GM04503 (cell line): ENCODE data around the gene ARAP1.

Experiments used
- DNase-seq: peaks from one replicate; pipeline ENCODE4 v3.0.0-alpha.2; 2012; ENCODE audit warnings: low read depth

Gene ARAP1

GRCh38 chr11:72657411-72658100 is 94.7 kb downstream of the ARAP1 start:
- DNase-seq, result no peak

- no peak for DNase-seq
Observed at GRCh38 chr11:72655896-72656464, 96.2 kb downstream of the ARAP1 start.

DNA sequence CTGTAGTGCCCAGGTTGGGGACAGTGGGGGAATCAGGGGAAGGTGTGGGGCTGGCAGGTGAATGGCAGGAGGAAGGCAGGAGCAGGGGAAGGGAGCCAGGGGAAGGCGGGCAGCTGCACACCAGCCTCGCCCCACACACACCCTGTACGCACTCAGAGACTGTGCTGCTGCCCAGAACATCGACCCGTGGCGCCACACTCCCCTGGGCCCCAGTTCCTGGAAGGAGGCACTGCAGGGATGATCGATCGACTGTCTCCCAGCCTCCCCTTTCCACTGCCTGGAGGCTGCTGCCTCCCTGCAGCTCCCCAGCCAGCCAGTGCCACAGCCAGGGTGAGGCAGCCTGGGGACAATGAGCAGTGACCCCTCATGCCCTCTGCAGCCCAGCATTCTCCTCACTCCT is 97.2 kb downstream of the ARAP1 start:
- no peak for DNase-seq

- no peak for DNase-seq
Observed at GRCh38 chr11:72653649-72654048, 98.6 kb downstream of the ARAP1 start.

GRCh38 chr11:72652873-72653630 is 99.2 kb downstream of the ARAP1 start:
- no peak for DNase-seq

DNA sequence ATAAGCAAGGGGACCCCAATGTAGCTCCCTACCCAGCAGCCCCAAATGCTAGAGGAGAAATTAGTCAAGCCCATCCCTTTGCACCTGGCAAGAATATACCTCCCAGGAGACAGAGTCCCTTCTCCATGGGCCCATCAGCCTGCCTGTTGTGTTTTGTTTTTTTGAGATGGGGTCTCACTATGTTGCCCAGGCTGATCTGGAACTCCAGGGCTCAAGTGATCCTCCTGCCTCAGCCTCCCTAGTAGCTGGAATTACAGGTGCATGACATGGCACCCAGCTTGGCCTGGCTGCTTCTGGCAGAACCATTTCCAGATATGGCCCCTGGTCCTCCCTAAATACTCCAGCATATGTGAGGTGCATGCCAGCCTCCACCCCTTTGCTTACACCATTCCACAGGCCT is 100.1 kb downstream of the ARAP1 start:
- no peak for DNase-seq

GRCh38 chr11:72649215-72649976 is 102.8 kb downstream of the ARAP1 start:
- DNase-seq, result no peak

DNA sequence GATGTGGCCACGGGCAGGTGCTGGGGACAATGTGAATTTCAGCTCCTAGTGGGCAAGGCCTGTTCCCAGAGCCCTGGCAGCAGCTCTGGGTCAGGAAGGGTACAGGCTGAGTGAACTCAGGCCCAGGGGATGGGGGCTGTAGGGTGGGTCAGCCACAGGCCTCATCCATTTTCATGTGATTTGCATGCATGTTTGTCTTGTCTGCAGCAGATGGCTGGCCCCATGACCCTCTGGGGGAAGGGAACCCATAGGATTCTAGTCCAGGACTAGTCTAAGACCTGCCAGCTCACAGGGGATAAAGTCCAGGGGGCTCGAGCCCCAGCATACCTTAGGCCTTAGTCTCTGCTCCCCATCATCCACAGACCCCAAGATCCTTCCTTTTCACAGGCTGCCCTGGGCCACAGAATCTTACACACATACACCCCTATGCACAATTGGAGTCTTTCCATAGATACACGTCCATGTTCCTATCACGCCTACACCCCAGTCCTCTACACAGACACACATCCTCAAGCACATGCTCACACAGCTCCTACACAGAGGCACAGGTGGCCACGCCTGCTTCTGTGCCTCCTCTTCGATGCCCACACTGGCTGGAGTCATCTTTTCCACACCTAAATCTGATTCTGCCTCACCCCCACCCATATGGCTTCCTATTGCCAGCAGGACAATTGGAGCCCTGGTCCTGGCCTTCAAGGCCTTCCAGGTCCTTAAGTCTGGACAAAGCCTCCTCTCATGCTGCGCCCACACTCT is 103.6 kb downstream of the ARAP1 start:
- no peak for DNase-seq

- DNase-seq, result no peak
Observed at GRCh38 chr11:72647882-72648281, 104.3 kb downstream of the ARAP1 start.

GRCh38 chr11:72646472-72646871 is 105.7 kb downstream of the ARAP1 start:
- DNase-seq, result no peak

DNA sequence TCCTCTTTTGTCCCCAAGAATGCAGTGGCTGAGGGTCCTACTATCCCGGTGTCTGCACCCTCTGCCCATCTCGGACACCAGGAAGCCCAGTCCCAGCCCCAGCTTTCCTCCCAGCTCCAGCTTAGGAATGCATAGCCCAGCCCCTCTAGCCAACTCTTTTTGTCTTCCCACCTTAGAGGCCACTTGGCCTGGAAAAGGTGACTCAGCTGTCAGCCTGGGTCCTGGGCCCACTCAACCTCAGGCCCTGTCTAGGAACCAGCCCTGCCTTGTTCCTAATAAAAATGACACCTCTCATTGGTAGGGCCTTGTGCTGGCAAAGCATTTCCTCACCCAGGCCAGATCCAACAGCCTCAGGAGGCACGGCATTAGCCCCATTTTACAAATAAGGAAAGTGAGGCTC is 106.2 kb downstream of the ARAP1 start:
- DNase-seq, result no peak

- DNase-seq, result no peak
Observed at GRCh38 chr11:72643547-72643946, 108.7 kb downstream of the ARAP1 start.

GRCh38 chr11:72642884-72643522 is 109.2 kb downstream of the ARAP1 start:
- DNase-seq, result no peak

GRCh38 chr11:72642043-72642883 is 109.9 kb downstream of the ARAP1 start:
- no peak for DNase-seq

DNA sequence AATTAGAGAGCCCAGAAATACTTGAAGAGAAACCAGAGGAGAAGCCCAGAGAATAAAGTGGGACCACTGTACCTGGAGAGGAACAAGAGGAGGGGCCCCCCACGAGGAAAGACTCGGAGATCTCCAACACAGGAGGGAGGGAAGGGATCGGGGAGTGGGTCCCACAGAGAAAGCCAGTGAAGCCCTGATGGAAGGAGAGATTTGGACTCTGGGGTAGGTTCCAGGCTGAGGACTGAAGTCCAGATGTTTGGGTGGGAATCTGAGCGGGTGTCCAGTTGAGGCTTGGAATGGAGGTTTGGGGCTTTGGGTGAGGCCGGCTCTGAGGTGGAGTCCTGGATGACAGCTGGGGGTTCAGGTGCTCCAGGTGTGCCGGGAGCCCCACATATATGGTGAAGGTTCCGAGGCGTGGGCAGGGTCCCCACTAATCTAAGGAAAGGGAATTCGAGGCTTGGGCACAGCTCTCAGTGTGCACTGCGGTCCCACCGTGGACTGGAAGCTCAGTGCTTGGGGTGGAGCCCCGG is 110.6 kb downstream of the ARAP1 start:
- no peak for DNase-seq

- DNase-seq, result no peak
Observed at GRCh38 chr11:72639502-72640375, 112.5 kb downstream of the ARAP1 start.

- DNase-seq, result no peak
Observed at GRCh38 chr11:72637926-72638325, 114.3 kb downstream of the ARAP1 start.

DNA sequence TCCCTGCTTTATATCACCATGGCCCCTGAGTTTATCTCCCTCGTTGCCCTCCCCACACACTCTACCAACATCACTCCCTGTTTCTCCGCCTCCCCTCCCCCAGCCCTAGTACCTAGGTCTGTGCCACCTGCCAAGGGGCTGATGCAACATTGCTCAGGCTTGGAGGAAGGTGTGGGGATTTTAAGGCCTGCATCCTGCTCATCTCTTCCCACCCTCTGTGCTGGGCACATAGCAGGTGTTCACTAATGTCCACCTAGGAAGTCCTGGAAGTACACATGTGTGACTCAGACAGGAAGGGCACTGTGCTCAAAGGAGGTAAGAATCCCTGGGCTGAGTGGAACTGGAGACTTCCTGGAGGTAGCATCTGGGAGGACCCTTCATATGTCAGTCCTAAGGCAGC is 115.0 kb downstream of the ARAP1 start:
- DNase-seq, result no peak

- no peak for DNase-seq
Observed at GRCh38 chr11:72636376-72636775, 115.8 kb downstream of the ARAP1 start.
